NB4 (cell line): ENCODE results near the gene RBFOX1.

Source experiments
- DNase-seq: peaks from one replicate; pipeline ENCODE4 v3.0.0; 2010; ENCODE audit warnings: low read depth
- H3K4me3 ChIP-seq: one replicate; pipeline ENCODE4 v1.5.1; 2011; ENCODE audit warnings: mild to moderate bottlenecking, low read depth, low read length, moderate library complexity
- CTCF ChIP-seq: IDR thresholded peaks from one replicate; pipeline ENCODE4 v1.5.1; 2012; ENCODE audit warnings: low read depth, low read length
- MAX ChIP-seq: IDR thresholded peaks from 2 replicates; pipeline ENCODE4 v1.6.1; 2011; ENCODE audit warnings: low read depth, low read length
- MYC ChIP-seq: IDR thresholded peaks from 2 replicates; pipeline ENCODE4 v1.6.1; 2011; ENCODE audit warnings: low read depth, low read length
- POLR2A ChIP-seq: IDR thresholded peaks from 2 replicates; pipeline ENCODE4 v1.6.1; 2011; ENCODE audit warnings: mild to moderate bottlenecking; ENCODE audit not compliant: insufficient read length; ENCODE audit errors: extremely low read depth

The RBFOX1 gene

GRCh38 chr16:7596308-7596707 is 263.7 kb downstream of the RBFOX1 start:
- TF ChIP-seq MYC (no peak), CTCF (no peak), MAX (no peak), POLR2A (no peak)
- DNase-seq: no peak
- H3K4me3 ChIP-seq: no peak overlapping the region

GRCh38 chr16:7597677-7598076 is 265.0 kb downstream of the RBFOX1 start:
- H3K4me3 ChIP-seq: no peak overlapping the region
- no peak for DNase-seq
- no peak for TF ChIP-seq MAX

GRCh38 chr16:7601100-7601499 is 268.5 kb downstream of the RBFOX1 start:
- no peak for TF ChIP-seq CTCF
- no peak for TF ChIP-seq MYC
- no peak for TF ChIP-seq POLR2A
- no peak for TF ChIP-seq MAX
- DNase-seq: no peak
- H3K4me3 ChIP-seq: no peak overlapping the region

GRCh38 chr16:7602291-7602950 is 269.8 kb downstream of the RBFOX1 start:
- H3K4me3 ChIP-seq: no peak overlapping the region
- no peak for DNase-seq
- TF ChIP-seq POLR2A: no peak

GRCh38 chr16:7605812-7606211 is 273.2 kb downstream of the RBFOX1 start:
- DNase-seq: no peak
- no peak overlapping the region for H3K4me3 ChIP-seq
- TF ChIP-seq MAX: no peak
- no peak for TF ChIP-seq MYC
- TF ChIP-seq POLR2A: no peak
- no peak for TF ChIP-seq CTCF

- H3K4me3 ChIP-seq: no peak overlapping the region
- no peak for TF ChIP-seq POLR2A
- no peak for TF ChIP-seq MYC
- DNase-seq: no peak
Observed at GRCh38 chr16:7612671-7613070, 280.0 kb downstream of the RBFOX1 start.

GRCh38 chr16:7613518-7613917 is 280.9 kb downstream of the RBFOX1 start:
- TF ChIP-seq POLR2A: no peak
- TF ChIP-seq MYC: no peak
- no peak for TF ChIP-seq CTCF
- no peak for TF ChIP-seq MAX
- DNase-seq: no peak
- no peak overlapping the region for H3K4me3 ChIP-seq
